AG04449 (cell line): ENCODE data around the gene FBP1.

Experiments used
- CTCF ChIA-PET: fragments of 350-600 bp; formaldehyde crosslinking; extraction: SDS; loops from one replicate; lab custom pipeline; 2021; ENCODE audit warnings: antibody characterized with exemption; lab: Yijun Ruan, JAX
- POLR2A ChIA-PET: fragments of 400-600, 350-600 bp; formaldehyde crosslinking; extraction: SDS; loops from one replicate; lab custom pipeline; 2020; ENCODE audit warnings: antibody characterized with exemption, inconsistent platforms; lab: Yijun Ruan, JAX
- DNase-seq: peaks from one replicate; pipeline ENCODE4 v3.0.0-alpha.2; 2010; ENCODE audit warnings: low read depth, low spot score
- H3K4me3 ChIP-seq: 2 replicates; pipeline ENCODE4 v1.5.1; 2011; ENCODE audit warnings: low read depth, mild to moderate bottlenecking, control low read depth, low read length
- TF ChIP-seq, protein P1 (sequence below): IDR thresholded peaks from one replicate; pipeline ENCODE4 v1.5.1; 2011; ENCODE audit warnings: mild to moderate bottlenecking, moderate library complexity, low read length, control low read depth, inconsistent platforms; ENCODE audit not compliant: insufficient read depth; ENCODE audit errors: missing control alignments

FBP1 gene

GRCh38 chr9:94672811-94673487 lies 33.6 kb upstream of the FBP1 start:
- no peak for DNase-seq
- TF ChIP-seq, protein P1, sequence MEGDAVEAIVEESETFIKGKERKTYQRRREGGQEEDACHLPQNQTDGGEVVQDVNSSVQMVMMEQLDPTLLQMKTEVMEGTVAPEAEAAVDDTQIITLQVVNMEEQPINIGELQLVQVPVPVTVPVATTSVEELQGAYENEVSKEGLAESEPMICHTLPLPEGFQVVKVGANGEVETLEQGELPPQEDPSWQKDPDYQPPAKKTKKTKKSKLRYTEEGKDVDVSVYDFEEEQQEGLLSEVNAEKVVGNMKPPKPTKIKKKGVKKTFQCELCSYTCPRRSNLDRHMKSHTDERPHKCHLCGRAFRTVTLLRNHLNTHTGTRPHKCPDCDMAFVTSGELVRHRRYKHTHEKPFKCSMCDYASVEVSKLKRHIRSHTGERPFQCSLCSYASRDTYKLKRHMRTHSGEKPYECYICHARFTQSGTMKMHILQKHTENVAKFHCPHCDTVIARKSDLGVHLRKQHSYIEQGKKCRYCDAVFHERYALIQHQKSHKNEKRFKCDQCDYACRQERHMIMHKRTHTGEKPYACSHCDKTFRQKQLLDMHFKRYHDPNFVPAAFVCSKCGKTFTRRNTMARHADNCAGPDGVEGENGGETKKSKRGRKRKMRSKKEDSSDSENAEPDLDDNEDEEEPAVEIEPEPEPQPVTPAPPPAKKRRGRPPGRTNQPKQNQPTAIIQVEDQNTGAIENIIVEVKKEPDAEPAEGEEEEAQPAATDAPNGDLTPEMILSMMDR, result no peak
- no peak overlapping the region for H3K4me3 ChIP-seq
- POLR2A ChIA-PET, result interaction anchor here (0.7 kb wide), 1 partner anchor 455 kb away, joined by 3 read pairs; no protein-coding TSS in a partner anchor
- CTCF ChIA-PET, result interaction anchor here (5.4 to 14.6 kb wide), 2 partner anchors 8 to 457 kb away, joined by 42 to 341 read pairs; no protein-coding TSS in a partner anchor

- peak; percentile 7 for DNase-seq
- H3K4me3 ChIP-seq, result no peak overlapping the region
- CTCF ChIA-PET, result interaction anchor here (0.6 to 14.6 kb wide), 40 partner anchors 10 to 599 kb away, joined by 3 to 341 read pairs (median 4); no protein-coding TSS in a partner anchor
- TF ChIP-seq, protein P1, result peak; percentile 89
- POLR2A ChIA-PET, result interaction anchor here (0.6 kb wide), 1 partner anchor 578 kb away, joined by 4 read pairs; no protein-coding TSS in a partner anchor
These were observed 29.8 kb upstream of the FBP1 start for GRCh38 chr9:94668928-94669729.

DNA sequence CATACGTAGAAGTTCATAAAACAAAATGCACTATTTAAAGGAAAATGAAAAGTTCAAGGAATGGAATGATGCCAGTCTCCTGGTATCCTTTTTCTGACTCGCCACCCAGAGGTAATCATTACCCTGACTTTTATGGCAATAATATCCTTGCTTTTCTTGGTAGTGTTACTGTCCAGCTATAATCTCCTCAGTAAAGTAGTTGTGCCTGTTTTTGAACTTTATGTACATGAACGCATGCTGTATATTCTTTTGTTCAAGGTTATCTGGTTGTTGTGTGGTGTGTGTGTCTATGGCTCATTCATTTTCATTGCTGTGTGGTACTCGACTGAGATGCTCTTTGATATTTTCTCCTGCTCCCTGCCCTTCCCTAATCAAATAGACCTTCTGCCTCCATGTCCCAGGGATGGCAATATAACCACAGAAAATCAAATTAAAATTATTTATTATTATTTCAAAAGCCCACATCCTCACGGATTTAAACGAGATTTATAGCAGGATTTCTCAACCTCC lies 29.2 kb upstream of the FBP1 start:
- TF ChIP-seq, protein P1, result no peak
- CTCF ChIA-PET, result interaction anchor here (0.7 to 14.6 kb wide), 33 partner anchors 9 to 511 kb away, joined by 3 to 341 read pairs (median 4); no protein-coding TSS in a partner anchor
- no peak overlapping the region for H3K4me3 ChIP-seq
- POLR2A ChIA-PET, result no interaction called here
- DNase-seq, result no peak

GRCh38 chr9:94666364-94667099 lies 27.2 kb upstream of the FBP1 start:
- DNase-seq, result no peak
- H3K4me3 ChIP-seq, result no peak overlapping the region
- TF ChIP-seq, protein P1, result no peak
- POLR2A ChIA-PET, result no interaction called here
- CTCF ChIA-PET, result interaction anchor here (0.7 to 14.6 kb wide), 9 partner anchors 14 to 513 kb away, joined by 3 to 341 read pairs (median 4); no protein-coding TSS in a partner anchor

DNA sequence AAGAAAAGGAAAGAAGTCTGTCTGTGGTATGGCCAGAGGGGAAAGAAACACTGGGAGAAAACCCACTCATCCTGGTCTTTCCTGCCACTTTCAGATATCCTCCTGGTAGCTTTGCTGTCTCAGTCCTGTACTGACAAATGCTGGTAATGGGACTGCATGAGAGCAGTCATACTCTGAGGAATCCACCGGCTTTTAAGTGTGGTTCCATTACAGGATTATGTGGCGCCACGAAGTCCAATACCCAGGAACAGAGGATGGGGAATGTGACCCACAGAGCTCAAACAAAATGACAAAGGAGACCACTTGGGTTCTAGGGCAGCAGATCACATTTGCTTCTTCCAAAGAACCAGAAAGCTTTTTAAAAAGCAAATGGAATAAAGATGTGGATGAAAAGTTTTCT lies 26.3 kb upstream of the FBP1 start:
- H3K4me3 ChIP-seq, result no peak overlapping the region
- TF ChIP-seq, protein P1, result no peak
- CTCF ChIA-PET, result interaction anchor here (0.7 to 14.6 kb wide), 5 partner anchors 16 to 514 kb away, joined by 3 to 341 read pairs (median 5); no protein-coding TSS in a partner anchor

More for the DNA sequence above, 26.3 kb upstream of the FBP1 start:
- POLR2A ChIA-PET, result no interaction called here
- DNase-seq, result no peak
